ENCODE data around the gene CHCHD10. TPM values are rescaled to one million over a fixed set of nuclear protein-coding genes. Genes with fewer than 3 reads are reported as not detected.

CHCHD10 gene
- total and polyA plus RNA-seq, 10 donors, result 16.8 to 189 (median 95.1) TPM

DNA sequence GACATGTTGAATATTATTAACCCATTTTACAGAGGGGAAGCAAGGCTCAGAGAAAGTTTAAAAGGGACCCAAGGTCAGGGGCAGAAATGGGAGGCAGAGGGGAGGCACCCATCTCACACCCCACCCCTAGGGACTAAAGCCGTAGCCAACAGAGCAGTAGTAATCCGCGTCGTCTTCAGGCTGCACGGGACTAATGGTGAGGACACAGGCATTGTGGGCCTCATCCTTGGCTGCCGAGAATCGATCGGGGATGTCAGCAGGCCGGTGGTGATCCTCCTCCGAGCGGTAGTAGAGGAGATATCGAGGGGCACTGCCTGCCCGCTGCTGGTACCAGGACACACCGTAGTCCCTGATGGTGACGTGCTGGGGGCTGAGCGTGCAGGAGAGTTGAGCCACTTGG is 15.0 kb downstream of the CHCHD10 start:
- peak; percentile 80 for DNase-seq
- Histone ChIP-seq H3K4me1 (peaks cover 4 to 77% (median 35%) of the 10 kb centered on the region in 6 donors), H3K27ac (peak overlapping the region in 5 of 8 donors; percentile 85 to 94 (median 91)), H3K9me3 (no peaks in the 10 kb centered on the region), H3K4me3 (peak overlapping the region in 7 of 8 donors; percentile 43 to 85 (median 61)), H3K36me3 (no peaks in the 10 kb centered on the region), H3K27me3 (replicated peaks in 1 of 7) (no peaks in the 10 kb centered on the region)
- no peak for TF ChIP-seq POLR2A (IDR thresholded peaks at IDR 0.05)
- TF ChIP-seq, protein P1, sequence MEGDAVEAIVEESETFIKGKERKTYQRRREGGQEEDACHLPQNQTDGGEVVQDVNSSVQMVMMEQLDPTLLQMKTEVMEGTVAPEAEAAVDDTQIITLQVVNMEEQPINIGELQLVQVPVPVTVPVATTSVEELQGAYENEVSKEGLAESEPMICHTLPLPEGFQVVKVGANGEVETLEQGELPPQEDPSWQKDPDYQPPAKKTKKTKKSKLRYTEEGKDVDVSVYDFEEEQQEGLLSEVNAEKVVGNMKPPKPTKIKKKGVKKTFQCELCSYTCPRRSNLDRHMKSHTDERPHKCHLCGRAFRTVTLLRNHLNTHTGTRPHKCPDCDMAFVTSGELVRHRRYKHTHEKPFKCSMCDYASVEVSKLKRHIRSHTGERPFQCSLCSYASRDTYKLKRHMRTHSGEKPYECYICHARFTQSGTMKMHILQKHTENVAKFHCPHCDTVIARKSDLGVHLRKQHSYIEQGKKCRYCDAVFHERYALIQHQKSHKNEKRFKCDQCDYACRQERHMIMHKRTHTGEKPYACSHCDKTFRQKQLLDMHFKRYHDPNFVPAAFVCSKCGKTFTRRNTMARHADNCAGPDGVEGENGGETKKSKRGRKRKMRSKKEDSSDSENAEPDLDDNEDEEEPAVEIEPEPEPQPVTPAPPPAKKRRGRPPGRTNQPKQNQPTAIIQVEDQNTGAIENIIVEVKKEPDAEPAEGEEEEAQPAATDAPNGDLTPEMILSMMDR (IDR thresholded peaks at IDR 0.05 in 8 of 11, conservative IDR thresholded peaks at IDR 0.05 in 3 of 11), result peak in 1 of 11 experiments; percentile 1
- intact Hi-C loops (cut with DNase I; ENCODE audit: low total_unique reads), result no loop called here
- WGBS, 5 donors, result 58 to 94% (median 80%) methylated on average over 12 to 16 of the region's 16 CpGs

DNA sequence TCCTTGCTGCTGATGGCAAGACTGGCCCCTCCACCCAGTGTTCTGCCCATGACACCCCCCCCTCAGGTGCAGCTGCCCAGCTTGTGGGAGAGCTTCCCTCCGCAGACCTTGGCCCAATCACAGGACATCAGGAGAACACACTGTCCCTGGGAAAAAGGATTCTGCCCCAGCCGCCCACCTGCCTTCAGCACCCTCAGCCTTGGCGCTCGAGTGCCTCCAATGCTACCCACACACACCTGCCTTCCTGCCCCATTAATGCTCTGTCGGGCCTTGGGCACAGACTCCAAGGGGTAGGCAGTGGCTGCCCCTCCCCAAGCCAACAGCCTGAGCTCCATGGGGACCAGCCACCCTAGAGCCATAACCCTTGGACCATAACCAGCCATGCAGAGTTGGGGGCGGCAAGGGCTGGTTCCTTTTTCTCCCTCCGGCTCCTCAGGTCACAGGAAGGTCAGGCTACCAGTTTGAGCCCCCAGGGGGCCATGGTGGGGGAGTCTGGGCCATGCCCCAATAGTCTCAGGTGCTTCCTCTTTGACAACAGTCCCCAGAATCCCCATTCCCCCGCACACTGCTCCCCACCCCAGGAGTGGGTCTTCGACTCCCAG is 15.6 kb downstream of the CHCHD10 start:
- Histone ChIP-seq H3K4me3 (peak overlapping the region in 7 of 8 donors; percentile 43 to 85 (median 61)), H3K36me3 (no peaks in the 10 kb centered on the region), H3K4me1 (peaks cover 4 to 73% (median 35%) of the 10 kb centered on the region in 6 donors), H3K9me3 (no peaks in the 10 kb centered on the region), H3K27me3 (replicated peaks in 1 of 7) (no peaks in the 10 kb centered on the region), H3K27ac (peak overlapping the region in 7 of 8 donors; percentile 46 to 94 (median 91))
- TF ChIP-seq, protein P1 (IDR thresholded peaks at IDR 0.05 in 8 of 11, conservative IDR thresholded peaks at IDR 0.05 in 3 of 11), result peak in 5 of 11 experiments; percentile 2 to 47 (median 24)
- TF ChIP-seq POLR2A (IDR thresholded peaks at IDR 0.05) (no peak), POLR2AphosphoS5 (IDR thresholded peaks at IDR 0.05) (peak; percentile 65 to 81 (median 68))
- peak; percentile 92 for DNase-seq
- 46 to 64% (median 57%) methylated on average over 6 to 9 of the region's 9 CpGs for WGBS, 5 donors
- intact Hi-C loops (cut with DNase I; ENCODE audit: low total_unique reads), result no loop called here

DNA sequence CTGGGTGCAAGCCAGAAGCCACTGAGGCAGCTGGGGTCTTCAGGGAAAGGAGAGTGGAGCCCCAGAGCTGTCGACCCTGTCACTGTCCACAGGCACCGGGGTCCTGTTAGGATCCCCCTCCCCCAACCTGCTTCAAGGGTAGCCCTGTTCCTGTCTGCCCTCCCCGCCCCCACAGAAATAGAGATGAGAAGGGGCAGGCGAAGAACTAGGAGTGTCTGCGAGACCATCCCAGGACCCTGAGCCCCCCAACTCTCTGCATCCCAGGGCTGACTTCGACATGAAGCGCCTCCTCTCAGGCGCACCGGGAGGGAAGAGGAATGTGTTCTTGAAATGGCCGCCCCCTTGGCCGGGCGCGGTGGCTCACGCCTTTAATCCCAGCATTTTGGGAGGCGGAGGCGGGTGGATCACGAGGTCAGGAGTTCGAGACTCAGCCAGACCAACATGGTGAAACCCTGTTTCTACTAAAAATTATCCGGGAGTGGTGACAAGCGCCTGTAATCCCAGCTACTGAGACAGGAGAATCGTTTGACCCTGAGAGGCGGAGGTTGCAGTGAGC is 16.3 kb downstream of the CHCHD10 start:
- H3K27ac ChIP-seq, result peak overlapping the region; percentile 85 to 94 (median 91)
- no peaks in the 10 kb centered on the region for H3K36me3 ChIP-seq
- peak overlapping the region; percentile 45 to 85 (median 61) for H3K4me3 ChIP-seq
- 24 to 38% (median 27%) methylated on average over 21 to 22 of the region's 22 CpGs for WGBS, 5 donors
- no peaks in the 10 kb centered on the region for H3K27me3 ChIP-seq (replicated peaks in 1 of 7)
- no peaks in the 10 kb centered on the region for H3K9me3 ChIP-seq
- intact Hi-C loops (cut with DNase I; ENCODE audit: low total_unique reads), result no loop called here
- no peak for DNase-seq
- peaks cover 4 to 66% (median 34%) of the 10 kb centered on the region in 6 donors for H3K4me1 ChIP-seq
- TF ChIP-seq POLR2AphosphoS5 (IDR thresholded peaks at IDR 0.05) (no peak), POLR2A (IDR thresholded peaks at IDR 0.05) (no peak)
- TF ChIP-seq, protein P1 (IDR thresholded peaks at IDR 0.05 in 8 of 11, conservative IDR thresholded peaks at IDR 0.05 in 3 of 11), result no peak

DNA sequence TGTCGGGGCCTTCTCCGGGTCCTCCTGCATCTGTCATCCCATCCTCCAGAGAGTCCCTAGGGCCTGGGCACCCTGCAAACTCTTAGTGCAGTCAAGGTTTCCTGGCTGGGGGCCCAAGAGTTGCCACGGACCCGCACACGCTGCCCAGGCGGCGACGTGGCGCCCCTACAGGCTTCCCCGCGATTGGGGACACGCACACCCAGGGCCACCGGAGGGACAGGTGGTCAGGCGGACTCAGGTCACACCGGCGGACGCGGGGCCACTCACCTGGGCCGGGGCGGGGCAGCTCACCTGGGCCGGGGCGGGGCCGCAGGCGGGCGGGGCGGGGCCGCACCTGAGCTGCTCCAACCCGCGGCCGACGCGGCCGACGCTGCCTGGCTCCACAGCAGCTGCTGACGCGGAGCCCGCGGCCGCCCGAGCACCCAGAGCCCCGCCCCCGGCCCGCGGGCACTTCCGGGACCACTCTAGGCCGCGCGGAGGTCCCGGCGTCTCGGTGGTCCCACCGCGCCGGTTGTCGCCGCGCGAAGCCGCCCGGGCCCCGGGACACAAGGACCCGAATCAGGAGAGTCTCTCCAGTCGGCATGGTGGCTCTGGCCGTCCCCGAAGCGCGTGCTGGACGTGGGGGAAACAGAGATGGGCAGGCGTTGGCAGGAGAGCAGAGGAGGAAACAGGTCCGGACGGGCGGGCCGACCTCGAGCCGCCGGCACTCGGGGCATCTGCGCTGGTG is 16.9 kb downstream of the CHCHD10 start, which contains the start of gene ZNF70:
Gene ZNF70, minus strand, starts transcription at position 399 of the 727 bp plus-strand sequence. CDS start 5,972 bp downstream, outside the sequence.
- 0 to 1% (median 1%) methylated on average over 25 to 78 of the region's 78 CpGs for WGBS, 5 donors
- TF ChIP-seq POLR2A (IDR thresholded peaks at IDR 0.05) (no peak), POLR2AphosphoS5 (IDR thresholded peaks at IDR 0.05) (peak; percentile 77 to 87 (median 82))
- TF ChIP-seq, protein P1 (IDR thresholded peaks at IDR 0.05 in 8 of 11, conservative IDR thresholded peaks at IDR 0.05 in 3 of 11), result peak in 6 of 11 experiments; percentile 7 to 38 (median 14)

More for the DNA sequence above, 16.9 kb downstream of the CHCHD10 start, which contains the start of gene ZNF70:
- H3K4me1 ChIP-seq, result peaks cover 4 to 65% (median 34%) of the 10 kb centered on the region in 6 donors
- no peaks in the 10 kb centered on the region for H3K9me3 ChIP-seq
- intact Hi-C loops (cut with DNase I; ENCODE audit: low total_unique reads), result no loop called here
- H3K27me3 ChIP-seq (replicated peaks in 1 of 7), result no peaks in the 10 kb centered on the region
- peak within 1 kb of the TSS; percentile 85 to 94 (median 91) for H3K27ac ChIP-seq
- DNase-seq, result peak; percentile 98
- H3K4me3 ChIP-seq, result peak within 1 kb of the TSS; percentile 45 to 85 (median 61)
- no peaks in the 10 kb centered on the region for H3K36me3 ChIP-seq

All from spleen (tissue), 11 donors.